ENCODE results near the gene AGMO. TPM values are rescaled to one million over a fixed set of nuclear protein-coding genes. Genes with fewer than 3 reads are reported as not detected.

The AGMO gene
- total and polyA plus RNA-seq, 2 donors (not counting 1 experiment from before 2014, with no cell fraction given): 0.06 TPM; not detected in 1

- H2AFZ ChIP-seq (ENCODE audit: low read length): no peak overlapping the region
- no peaks in the 10 kb centered on the region for H3K27me3 ChIP-seq (ENCODE audit: control insufficient read depth, insufficient read depth, low read length)
- no peak for DNase-seq (ENCODE audit: low read depth in 2 of 2)
- no peak for TF ChIP-seq EZH2 (IDR thresholded peaks at IDR 0.05; ENCODE audit: low read length, missing control alignments)
- TF ChIP-seq, protein P1, sequence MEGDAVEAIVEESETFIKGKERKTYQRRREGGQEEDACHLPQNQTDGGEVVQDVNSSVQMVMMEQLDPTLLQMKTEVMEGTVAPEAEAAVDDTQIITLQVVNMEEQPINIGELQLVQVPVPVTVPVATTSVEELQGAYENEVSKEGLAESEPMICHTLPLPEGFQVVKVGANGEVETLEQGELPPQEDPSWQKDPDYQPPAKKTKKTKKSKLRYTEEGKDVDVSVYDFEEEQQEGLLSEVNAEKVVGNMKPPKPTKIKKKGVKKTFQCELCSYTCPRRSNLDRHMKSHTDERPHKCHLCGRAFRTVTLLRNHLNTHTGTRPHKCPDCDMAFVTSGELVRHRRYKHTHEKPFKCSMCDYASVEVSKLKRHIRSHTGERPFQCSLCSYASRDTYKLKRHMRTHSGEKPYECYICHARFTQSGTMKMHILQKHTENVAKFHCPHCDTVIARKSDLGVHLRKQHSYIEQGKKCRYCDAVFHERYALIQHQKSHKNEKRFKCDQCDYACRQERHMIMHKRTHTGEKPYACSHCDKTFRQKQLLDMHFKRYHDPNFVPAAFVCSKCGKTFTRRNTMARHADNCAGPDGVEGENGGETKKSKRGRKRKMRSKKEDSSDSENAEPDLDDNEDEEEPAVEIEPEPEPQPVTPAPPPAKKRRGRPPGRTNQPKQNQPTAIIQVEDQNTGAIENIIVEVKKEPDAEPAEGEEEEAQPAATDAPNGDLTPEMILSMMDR (conservative IDR thresholded peaks at IDR 0.05 in 1 of 2, IDR thresholded peaks at IDR 0.05 in 1 of 2; ENCODE audit: low read depth in 1 of 2, low read length in 2 of 2): no peak
- no peaks in the 10 kb centered on the region for H3K4me1 ChIP-seq (ENCODE audit: control insufficient read depth, extremely low read depth, insufficient read depth, low read length)
- no peaks in the 10 kb centered on the region for H3K9me3 ChIP-seq (ENCODE audit: control insufficient read depth, insufficient read depth, low read depth, low read length)
- no peak overlapping the region for H3K9ac ChIP-seq (ENCODE audit: insufficient read depth, low read length)
- no peaks in the 10 kb centered on the region for H3K79me2 ChIP-seq (ENCODE audit: control insufficient read depth, insufficient read depth, low read length)
- no peak overlapping the region for H3K27ac ChIP-seq (ENCODE audit: insufficient read depth, low read length)
- no peaks in the 10 kb centered on the region for H4K20me1 ChIP-seq (ENCODE audit: control insufficient read depth, extremely low read depth, insufficient read depth, low read length)
- H3K36me3 ChIP-seq (ENCODE audit: control insufficient read depth, insufficient read depth, low read length): no peaks in the 10 kb centered on the region
- no peak overlapping the region for H3K4me2 ChIP-seq (ENCODE audit: extremely low read depth, insufficient read depth, low read length)
- no peak overlapping the region for H3K4me3 ChIP-seq (replicated peaks in 1 of 4; ENCODE audit: control extremely low read depth in 1 of 4, insufficient read depth in 1 of 4, low read depth in 3 of 4, low read length in 4 of 4)
These were observed 4.7 kb upstream of the AGMO start for GRCh38 chr7:15566476-15566875.

- Histone ChIP-seq H3K4me3 (replicated peaks in 1 of 4; ENCODE audit: control extremely low read depth in 1 of 4, insufficient read depth in 1 of 4, low read depth in 3 of 4, low read length in 4 of 4) (no peak overlapping the region), H3K4me1 (ENCODE audit: control insufficient read depth, extremely low read depth, insufficient read depth, low read length) (no peaks in the 10 kb centered on the region), H2AFZ (ENCODE audit: low read length) (no peak overlapping the region), H3K79me2 (ENCODE audit: control insufficient read depth, insufficient read depth, low read length) (no peaks in the 10 kb centered on the region), H3K27me3 (ENCODE audit: control insufficient read depth, insufficient read depth, low read length) (no peaks in the 10 kb centered on the region), H3K27ac (ENCODE audit: insufficient read depth, low read length) (no peak overlapping the region), H3K9me3 (ENCODE audit: control insufficient read depth, insufficient read depth, low read depth, low read length) (no peaks in the 10 kb centered on the region), H4K20me1 (ENCODE audit: control insufficient read depth, extremely low read depth, insufficient read depth, low read length) (no peaks in the 10 kb centered on the region), H3K36me3 (ENCODE audit: control insufficient read depth, insufficient read depth, low read length) (no peaks in the 10 kb centered on the region), H3K4me2 (ENCODE audit: extremely low read depth, insufficient read depth, low read length) (no peak overlapping the region), H3K9ac (ENCODE audit: insufficient read depth, low read length) (no peak overlapping the region)
- DNase-seq (ENCODE audit: low read depth in 2 of 2): no peak
- TF ChIP-seq, protein P1 (conservative IDR thresholded peaks at IDR 0.05 in 1 of 2, IDR thresholded peaks at IDR 0.05 in 1 of 2; ENCODE audit: low read depth in 1 of 2, low read length in 2 of 2): no peak
- TF ChIP-seq EZH2 (IDR thresholded peaks at IDR 0.05; ENCODE audit: low read length, missing control alignments): no peak
These were observed 847 bp downstream of the AGMO start for GRCh38 chr7:15560968-15561367.

DNA sequence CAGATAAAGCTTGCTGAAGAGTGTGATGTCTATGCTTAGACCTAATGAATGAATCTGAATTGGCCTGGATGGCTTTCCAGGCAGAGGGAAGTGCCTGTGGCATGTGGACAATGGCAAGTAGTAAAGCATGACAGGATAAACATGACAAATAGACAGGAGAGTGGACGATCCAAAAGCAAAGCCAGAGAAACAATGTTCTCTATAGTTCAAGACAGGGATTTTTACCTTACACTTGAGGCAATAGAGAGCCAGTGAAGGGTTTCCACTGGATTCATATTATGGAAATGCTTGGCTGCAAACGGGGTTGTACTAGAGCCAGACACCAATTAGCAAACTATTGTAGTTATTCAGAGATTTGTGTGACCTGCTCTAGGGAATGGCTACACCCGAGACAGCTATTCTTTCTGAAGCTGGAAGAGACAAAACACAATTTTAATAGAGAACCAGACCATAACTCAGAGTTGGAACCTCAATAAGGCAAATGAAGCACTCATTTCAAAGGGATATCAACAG is 2.3 kb downstream of the AGMO start:
- no peak overlapping the region for H2AFZ ChIP-seq (ENCODE audit: low read length)
- H3K27ac ChIP-seq (ENCODE audit: insufficient read depth, low read length): no peak overlapping the region
- H3K4me2 ChIP-seq (ENCODE audit: extremely low read depth, insufficient read depth, low read length): no peak overlapping the region
- H3K4me3 ChIP-seq (replicated peaks in 1 of 4; ENCODE audit: control extremely low read depth in 1 of 4, insufficient read depth in 1 of 4, low read depth in 3 of 4, low read length in 4 of 4): no peak overlapping the region
- no peaks in the 10 kb centered on the region for H3K4me1 ChIP-seq (ENCODE audit: control insufficient read depth, extremely low read depth, insufficient read depth, low read length)
- DNase-seq (ENCODE audit: low read depth in 2 of 2): no peak
- no peaks in the 10 kb centered on the region for H3K9me3 ChIP-seq (ENCODE audit: control insufficient read depth, insufficient read depth, low read depth, low read length)
- no peaks in the 10 kb centered on the region for H3K36me3 ChIP-seq (ENCODE audit: control insufficient read depth, insufficient read depth, low read length)
- no peaks in the 10 kb centered on the region for H4K20me1 ChIP-seq (ENCODE audit: control insufficient read depth, extremely low read depth, insufficient read depth, low read length)
- no peak for TF ChIP-seq EZH2 (IDR thresholded peaks at IDR 0.05; ENCODE audit: low read length, missing control alignments)
- H3K79me2 ChIP-seq (ENCODE audit: control insufficient read depth, insufficient read depth, low read length): no peaks in the 10 kb centered on the region
- H3K27me3 ChIP-seq (ENCODE audit: control insufficient read depth, insufficient read depth, low read length): no peaks in the 10 kb centered on the region
- H3K9ac ChIP-seq (ENCODE audit: insufficient read depth, low read length): no peak overlapping the region
